Left ventricle myocardium inferior (tissue), 1 donor: Measurements from ENCODE around the gene TOMM40. TPM values are rescaled to one million over a fixed set of nuclear protein-coding genes. Genes with fewer than 3 reads are reported as not detected.
"Not testable (repeated sequence)": the region's sequence is repeated elsewhere in the genome, so short reads cannot be mapped to it uniquely, and the experiment has no call there.

ENCODE experiments used
- DNase-seq: peaks from one replicate; pipeline ENCODE4 v3.0.0-alpha.2; 2020
- H3K27ac ChIP-seq: fragments of 200-600 bp; replicated peaks from 2 replicates; pipeline ENCODE4 v1.8.0; 2021
- H3K27me3 ChIP-seq: fragments of 200-600 bp; 2 replicates; pipeline ENCODE4 v1.8.0; 2021; ENCODE audit warnings: low read depth
- H3K36me3 ChIP-seq: fragments of 200-600 bp; 2 replicates; pipeline ENCODE4 v1.8.0; 2021
- H3K4me1 ChIP-seq: fragments of 200-600 bp; 2 replicates; pipeline ENCODE4 v1.8.0; 2021
- H3K4me3 ChIP-seq: fragments of 200-600 bp; 2 replicates; pipeline ENCODE4 v1.8.0; 2021; ENCODE audit warnings: mild to moderate bottlenecking, moderate library complexity
- H3K9me3 ChIP-seq: fragments of 200-600 bp; replicated peaks from 2 replicates; pipeline ENCODE4 v1.8.0; 2021
- intact Hi-C: fragments of 100-400 bp; cut with micrococcal nuclease; formaldehyde crosslinking; loops from one replicate; pipeline ENCODE4 v1.11.0; 2022
- total RNA-seq: library from RNA; stranded (reverse); fragmentation: NEBNext Ultra II Directional; extraction: Animal tissue kit (Norgen Biotek cat#: 25700); gene quantifications from one replicate; pipeline ENCODE4 v1.2.1, GENCODE V29; 2021
- TF ChIP-seq, protein P1 (sequence below): fragments of 200-600 bp; IDR thresholded peaks from 2 replicates; pipeline ENCODE4 v1.8.0; 2021; ENCODE audit warnings: antibody characterized with exemption, mild to moderate bottlenecking, borderline replicate concordance
- donor health status: DM: no; HTN: yes; CAD: no; lungs with severe emphysema.

TOMM40 gene
- total RNA-seq, 1 donor from 2014 or later = 47.3 TPM

DNA sequence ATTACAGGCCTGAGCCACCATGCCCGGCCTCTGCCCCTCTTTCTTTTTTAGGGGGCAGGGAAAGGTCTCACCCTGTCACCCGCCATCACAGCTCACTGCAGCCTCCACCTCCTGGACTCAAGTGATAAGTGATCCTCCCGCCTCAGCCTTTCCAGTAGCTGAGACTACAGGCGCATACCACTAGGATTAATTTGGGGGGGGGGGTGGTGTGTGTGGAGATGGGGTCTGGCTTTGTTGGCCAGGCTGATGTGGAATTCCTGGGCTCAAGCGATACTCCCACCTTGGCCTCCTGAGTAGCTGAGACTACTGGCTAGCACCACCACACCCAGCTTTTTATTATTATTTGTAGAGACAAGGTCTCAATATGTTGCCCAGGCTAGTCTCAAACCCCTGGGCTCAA is 18.7 kb downstream of the TOMM40 start:
- DNase-seq = no peak
- H3K27me3 ChIP-seq = peaks cover 65% of the 10 kb centered on the region
- no peaks in the 10 kb centered on the region for H3K9me3 ChIP-seq
- no peak overlapping the region for H3K4me3 ChIP-seq
- TF ChIP-seq, protein P1, sequence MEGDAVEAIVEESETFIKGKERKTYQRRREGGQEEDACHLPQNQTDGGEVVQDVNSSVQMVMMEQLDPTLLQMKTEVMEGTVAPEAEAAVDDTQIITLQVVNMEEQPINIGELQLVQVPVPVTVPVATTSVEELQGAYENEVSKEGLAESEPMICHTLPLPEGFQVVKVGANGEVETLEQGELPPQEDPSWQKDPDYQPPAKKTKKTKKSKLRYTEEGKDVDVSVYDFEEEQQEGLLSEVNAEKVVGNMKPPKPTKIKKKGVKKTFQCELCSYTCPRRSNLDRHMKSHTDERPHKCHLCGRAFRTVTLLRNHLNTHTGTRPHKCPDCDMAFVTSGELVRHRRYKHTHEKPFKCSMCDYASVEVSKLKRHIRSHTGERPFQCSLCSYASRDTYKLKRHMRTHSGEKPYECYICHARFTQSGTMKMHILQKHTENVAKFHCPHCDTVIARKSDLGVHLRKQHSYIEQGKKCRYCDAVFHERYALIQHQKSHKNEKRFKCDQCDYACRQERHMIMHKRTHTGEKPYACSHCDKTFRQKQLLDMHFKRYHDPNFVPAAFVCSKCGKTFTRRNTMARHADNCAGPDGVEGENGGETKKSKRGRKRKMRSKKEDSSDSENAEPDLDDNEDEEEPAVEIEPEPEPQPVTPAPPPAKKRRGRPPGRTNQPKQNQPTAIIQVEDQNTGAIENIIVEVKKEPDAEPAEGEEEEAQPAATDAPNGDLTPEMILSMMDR = no peak
- no peaks in the 10 kb centered on the region for H3K36me3 ChIP-seq
- H3K27ac ChIP-seq = no peak overlapping the region
- H3K4me1 ChIP-seq = peaks cover 37% of the 10 kb centered on the region
- intact Hi-C loops = no loop called here

DNA sequence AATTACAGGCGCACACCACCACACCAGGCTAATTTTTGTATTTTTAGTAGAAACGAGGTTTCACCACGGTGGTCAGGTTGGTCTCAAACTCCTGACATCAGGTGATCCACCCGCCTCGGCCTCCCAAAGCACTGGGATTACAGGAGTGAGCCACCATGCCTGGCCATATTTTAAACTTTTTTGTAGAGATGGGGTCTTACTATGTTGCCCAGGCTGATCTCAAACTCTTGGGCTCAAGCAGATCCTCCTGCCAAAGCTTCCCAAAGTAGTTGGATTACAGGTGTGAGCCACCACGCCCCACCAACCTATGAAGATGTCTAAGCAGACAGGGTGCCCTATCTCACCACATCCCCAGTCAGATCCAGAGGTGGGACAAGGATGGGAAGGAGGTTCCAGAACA is 20.8 kb downstream of the TOMM40 start:
- H3K27me3 ChIP-seq = peaks cover 44% of the 10 kb centered on the region
- H3K36me3 ChIP-seq, DNase-seq, intact Hi-C loops, H3K27ac ChIP-seq, H3K4me3 ChIP-seq, H3K9me3 ChIP-seq: not testable (repeated sequence)
- peaks cover 24% of the 10 kb centered on the region for H3K4me1 ChIP-seq

DNA sequence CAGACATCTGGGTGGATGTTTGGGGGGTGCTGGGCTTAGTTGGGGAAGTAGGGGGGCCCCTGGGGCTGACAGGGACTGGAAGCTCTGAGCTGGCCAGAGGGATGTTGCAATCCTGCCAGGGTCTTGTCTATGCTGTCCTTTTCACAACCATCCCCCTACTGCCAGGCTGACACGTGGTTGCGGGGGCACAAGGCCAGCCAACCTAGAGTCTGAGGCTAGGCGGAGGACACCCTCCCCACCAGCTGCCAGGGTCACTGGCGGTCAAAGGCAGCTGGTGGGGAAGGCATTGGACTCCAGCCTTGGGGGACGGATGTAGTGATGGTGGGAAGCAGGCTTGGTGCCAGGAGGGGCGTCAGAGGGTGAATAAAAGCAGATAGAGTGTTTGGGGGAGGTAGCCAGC is 21.8 kb downstream of the TOMM40 start:
- Histone ChIP-seq H3K27me3 (peaks cover 35% of the 10 kb centered on the region), H3K27ac (no peak overlapping the region), H3K4me3 (no peak overlapping the region), H3K36me3 (no peaks in the 10 kb centered on the region), H3K4me1 (peaks cover 24% of the 10 kb centered on the region), H3K9me3 (no peaks in the 10 kb centered on the region)
- no peak for DNase-seq
- TF ChIP-seq, protein P1 = no peak
- intact Hi-C loops = no loop called here

DNA sequence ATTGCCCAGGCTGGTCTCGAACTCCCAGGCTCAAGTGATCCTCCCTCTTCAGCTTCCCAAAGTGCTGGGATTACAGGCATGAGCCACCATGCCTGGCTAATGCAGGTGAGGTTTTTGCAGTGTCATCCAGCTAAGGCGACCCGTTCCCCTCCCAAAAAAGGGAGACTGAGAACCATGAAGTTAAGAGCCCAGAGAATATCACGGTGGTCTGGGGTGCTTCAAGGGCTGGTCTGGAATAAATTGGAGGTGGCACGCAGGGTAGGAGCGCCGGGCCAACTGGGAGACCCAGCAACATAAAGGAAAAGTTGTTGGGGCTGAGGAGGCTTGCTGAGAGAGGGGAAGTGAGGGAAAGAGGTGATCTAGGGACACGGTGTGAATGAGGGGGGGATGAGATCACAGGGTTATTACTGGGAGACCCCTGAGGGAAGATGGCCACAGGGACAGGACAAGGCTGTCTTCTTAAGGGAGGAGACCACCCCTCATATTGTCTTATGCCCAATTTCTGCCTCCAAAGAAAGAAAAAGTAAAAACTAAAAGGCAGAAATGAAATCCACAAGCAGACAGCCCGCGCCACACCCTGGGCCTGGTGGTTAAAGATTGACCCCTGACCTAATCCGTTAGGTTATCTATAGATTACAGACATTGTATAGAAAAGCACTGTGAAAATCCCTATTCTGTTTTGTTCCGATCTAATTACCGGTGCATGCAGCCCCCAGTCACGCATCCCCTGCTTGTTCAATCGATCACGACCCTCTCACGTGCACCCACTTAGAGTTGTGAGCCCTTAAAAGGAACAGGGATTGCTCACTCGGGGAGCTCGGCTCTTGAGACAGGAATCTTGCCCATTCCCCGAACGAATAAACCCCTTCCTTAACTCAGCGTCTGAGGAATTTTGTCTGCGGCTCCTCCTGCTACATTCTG is 22.7 kb downstream of the TOMM40 start:
- peaks cover 24% of the 10 kb centered on the region for H3K4me1 ChIP-seq
- H3K27ac ChIP-seq, intact Hi-C loops, H3K9me3 ChIP-seq, H3K36me3 ChIP-seq, DNase-seq: not testable (repeated sequence)
- peak overlapping the region; percentile 70 for H3K4me3 ChIP-seq
- peaks cover 26% of the 10 kb centered on the region for H3K27me3 ChIP-seq

DNA sequence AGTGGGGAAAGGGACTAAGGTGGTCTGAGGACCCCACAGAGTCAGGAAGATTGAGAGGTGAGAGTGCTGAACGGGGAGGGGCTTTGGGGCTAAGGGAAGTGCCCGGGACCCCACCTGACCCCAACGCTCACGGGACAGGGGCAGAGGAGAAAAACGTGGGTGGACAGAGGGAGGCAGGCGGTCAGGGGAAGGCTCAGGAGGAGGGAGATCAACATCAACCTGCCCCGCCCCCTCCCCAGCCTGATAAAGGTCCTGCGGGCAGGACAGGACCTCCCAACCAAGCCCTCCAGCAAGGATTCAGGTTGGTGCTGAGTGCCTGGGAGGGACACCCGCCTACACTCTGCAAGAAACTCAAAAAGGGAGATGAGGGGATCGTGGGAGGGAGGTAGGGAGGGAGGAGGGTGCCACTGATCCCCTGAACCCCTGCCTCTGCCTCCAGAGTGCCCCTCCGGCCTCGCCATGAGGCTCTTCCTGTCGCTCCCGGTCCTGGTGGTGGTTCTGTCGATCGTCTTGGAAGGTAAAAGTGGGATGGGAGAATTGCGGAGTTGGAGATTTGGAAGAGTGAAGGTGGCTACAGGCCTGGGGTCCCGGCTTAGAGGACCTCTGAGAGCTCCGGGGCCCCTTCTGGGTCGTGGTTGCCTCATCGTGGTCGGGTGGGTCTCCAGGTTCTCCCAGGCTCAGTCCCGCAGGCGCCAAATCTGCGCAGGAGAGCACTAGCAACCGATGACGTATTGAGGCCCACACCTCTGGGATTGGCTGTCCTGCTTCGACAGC is 23.6 kb downstream of the TOMM40 start, which contains the start of gene APOC1:
Gene APOC1, plus strand, starts transcription at position 176 of the 774 bp plus-strand sequence. Its CDS starts 284 bp downstream, at position 460.
- Histone ChIP-seq H3K4me3 (peak within 1 kb of the TSS; percentile 70), H3K4me1 (peaks cover 24% of the 10 kb centered on the region), H3K27ac (peak within 1 kb of the TSS; percentile 2), H3K27me3 (peaks cover 26% of the 10 kb centered on the region)
- H3K9me3 ChIP-seq, H3K36me3 ChIP-seq, intact Hi-C loops: not testable (repeated sequence)
- peak; percentile 82 for DNase-seq

DNA sequence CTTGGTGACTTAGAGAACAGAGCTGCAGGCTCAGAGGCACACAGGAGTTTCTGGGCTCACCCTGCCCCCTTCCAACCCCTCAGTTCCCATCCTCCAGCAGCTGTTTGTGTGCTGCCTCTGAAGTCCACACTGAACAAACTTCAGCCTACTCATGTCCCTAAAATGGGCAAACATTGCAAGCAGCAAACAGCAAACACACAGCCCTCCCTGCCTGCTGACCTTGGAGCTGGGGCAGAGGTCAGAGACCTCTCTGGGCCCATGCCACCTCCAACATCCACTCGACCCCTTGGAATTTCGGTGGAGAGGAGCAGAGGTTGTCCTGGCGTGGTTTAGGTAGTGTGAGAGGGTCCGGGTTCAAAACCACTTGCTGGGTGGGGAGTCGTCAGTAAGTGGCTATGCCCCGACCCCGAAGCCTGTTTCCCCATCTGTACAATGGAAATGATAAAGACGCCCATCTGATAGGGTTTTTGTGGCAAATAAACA is 33.2 kb downstream of the TOMM40 start:
- no peaks in the 10 kb centered on the region for H3K27me3 ChIP-seq
- no peak for DNase-seq
- intact Hi-C loops = no loop called here
- peak overlapping the region; percentile 56 for H3K27ac ChIP-seq
- no peaks in the 10 kb centered on the region for H3K9me3 ChIP-seq
- H3K4me1 ChIP-seq = peaks cover 27% of the 10 kb centered on the region
- TF ChIP-seq, protein P1 = no peak
- no peak overlapping the region for H3K4me3 ChIP-seq
- no peaks in the 10 kb centered on the region for H3K36me3 ChIP-seq
